Lower leg skin (tissue), 3 donors: ENCODE data around the gene GAN.

Experiments used
- POLR2A ChIP-seq, 2 donors: fragments of 450-650 bp; IDR thresholded peaks; one replicate each; pipeline ENCODE4 v1.6.1; 2016 to 2017; ENCODE audit warnings: antibody characterized with exemption in 2 of 2, mild to moderate bottlenecking in 1 of 2, moderate library complexity in 1 of 2
- TF ChIP-seq, protein P1 (sequence below), 3 donors: fragments of 450-650 bp; IDR thresholded peaks; one replicate each; pipeline ENCODE4 v1.5.1; 2016; ENCODE audit warnings: antibody characterized with exemption in 3 of 3, mild to moderate bottlenecking in 3 of 3, moderate library complexity in 2 of 3

DNA sequence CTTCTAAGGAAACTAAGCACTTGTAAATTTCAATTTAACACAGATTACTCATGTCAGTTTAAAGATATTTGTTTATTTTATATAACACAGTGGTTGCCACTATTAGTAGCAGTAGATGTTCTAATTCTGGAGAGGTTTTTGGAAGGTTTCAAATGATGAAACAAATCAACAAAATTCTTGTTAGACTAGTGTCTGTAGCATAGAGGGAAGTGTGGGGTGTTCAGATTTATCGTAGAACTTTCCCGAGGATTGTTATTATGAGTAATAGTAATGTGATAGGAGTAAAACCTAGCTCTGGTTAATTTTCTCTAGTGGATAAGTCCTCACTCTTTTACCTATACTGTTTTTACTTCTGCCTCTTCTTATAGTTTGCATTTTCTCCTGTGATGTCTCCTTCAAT, 6.3 kb downstream of the GAN start:
- TF ChIP-seq, protein P1, sequence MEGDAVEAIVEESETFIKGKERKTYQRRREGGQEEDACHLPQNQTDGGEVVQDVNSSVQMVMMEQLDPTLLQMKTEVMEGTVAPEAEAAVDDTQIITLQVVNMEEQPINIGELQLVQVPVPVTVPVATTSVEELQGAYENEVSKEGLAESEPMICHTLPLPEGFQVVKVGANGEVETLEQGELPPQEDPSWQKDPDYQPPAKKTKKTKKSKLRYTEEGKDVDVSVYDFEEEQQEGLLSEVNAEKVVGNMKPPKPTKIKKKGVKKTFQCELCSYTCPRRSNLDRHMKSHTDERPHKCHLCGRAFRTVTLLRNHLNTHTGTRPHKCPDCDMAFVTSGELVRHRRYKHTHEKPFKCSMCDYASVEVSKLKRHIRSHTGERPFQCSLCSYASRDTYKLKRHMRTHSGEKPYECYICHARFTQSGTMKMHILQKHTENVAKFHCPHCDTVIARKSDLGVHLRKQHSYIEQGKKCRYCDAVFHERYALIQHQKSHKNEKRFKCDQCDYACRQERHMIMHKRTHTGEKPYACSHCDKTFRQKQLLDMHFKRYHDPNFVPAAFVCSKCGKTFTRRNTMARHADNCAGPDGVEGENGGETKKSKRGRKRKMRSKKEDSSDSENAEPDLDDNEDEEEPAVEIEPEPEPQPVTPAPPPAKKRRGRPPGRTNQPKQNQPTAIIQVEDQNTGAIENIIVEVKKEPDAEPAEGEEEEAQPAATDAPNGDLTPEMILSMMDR (IDR thresholded peaks at IDR 0.05): no peak
- TF ChIP-seq POLR2A (IDR thresholded peaks at IDR 0.05): no peak
